IMR-90 (cell line): ENCODE data around the gene KRTAP3-2. TPM values are rescaled to one million over a fixed set of nuclear protein-coding genes. Genes with fewer than 3 reads are reported as not detected.

Experiments used
- ATAC-seq: fragments of 200-7000 bp; cut with Tn5 transposase; 2 replicates; pipeline ENCODE4 v1.9.1; 2020; ENCODE audit warnings: low read depth, mild to moderate bottlenecking, moderate library complexity
- BruUV-seq: library from RNA; stranded (reverse); fragments of 400-500 nt; replicated peaks from 2 replicates; lab custom pipeline; 2021; lab: Mats Ljungman, UMichigan
- CTCF ChIA-PET: fragments of 300-600 bp; formaldehyde crosslinking; extraction: SDS; loops from one replicate; lab custom pipeline; 2021; ENCODE audit warnings: antibody characterized with exemption; lab: Yijun Ruan, JAX
- POLR2A ChIA-PET: fragments of 300-600 bp; sonication (Branson Sonifier 250); formaldehyde crosslinking; loops from one replicate; lab custom pipeline; 2022; ENCODE audit warnings: antibody characterized with exemption; ENCODE audit not compliant: unreplicated experiment; lab: Charles Lee
- DNase-seq: peaks from one replicate; pipeline ENCODE4 v3.0.0; 2013
- H2AFZ ChIP-seq: replicated peaks from 2 replicates; pipeline ENCODE3; 2013; ENCODE audit warnings: low read length, mild to moderate bottlenecking; ENCODE audit not compliant: poor library complexity
- H2AK5ac ChIP-seq: 2 replicates; pipeline ENCODE4 v1.6.1; 2013; ENCODE audit warnings: low read depth, low read length, inconsistent platforms
- H2AK9ac ChIP-seq: replicated peaks from 2 replicates; pipeline ENCODE3; 2013; ENCODE audit warnings: mild to moderate bottlenecking, low read depth, low read length, moderate library complexity; ENCODE audit not compliant: poor library complexity
- H2BK120ac ChIP-seq: 2 replicates; pipeline ENCODE4 v1.6.1; 2013; ENCODE audit warnings: low read depth, low read length, inconsistent platforms
- H2BK15ac ChIP-seq: 3 replicates; pipeline ENCODE4 v1.6.1; 2013; ENCODE audit warnings: low read depth, low read length, inconsistent platforms
- H2BK20ac ChIP-seq: 2 replicates; pipeline ENCODE4 v1.6.1; 2013; ENCODE audit warnings: low read depth, mild to moderate bottlenecking, inconsistent platforms, low read length, moderate library complexity
- H2BK5ac ChIP-seq: 2 replicates; pipeline ENCODE4 v1.6.1; 2013; ENCODE audit warnings: mild to moderate bottlenecking, low read depth, low read length, inconsistent platforms; ENCODE audit not compliant: poor library complexity, severe bottlenecking
- H3K14ac ChIP-seq: replicated peaks from 2 replicates; pipeline ENCODE4 v1.6.1; 2013; ENCODE audit warnings: low read depth, low read length, inconsistent platforms
- H3K18ac ChIP-seq: 2 replicates; pipeline ENCODE4 v1.6.1; 2013; ENCODE audit warnings: low read depth, low read length, control low read depth
- H3K23ac ChIP-seq: 2 replicates; pipeline ENCODE4 v1.6.1; 2013; ENCODE audit warnings: low read depth, low read length, inconsistent platforms
- H3K27ac ChIP-seq: 2 replicates; pipeline ENCODE4 v1.5.1; 2013; ENCODE audit warnings: mild to moderate bottlenecking, control low read depth, low read length; ENCODE audit not compliant: insufficient read depth
- H3K27me3 ChIP-seq: 2 replicates; pipeline ENCODE4 v1.6.1; 2013; ENCODE audit warnings: low read length; ENCODE audit not compliant: control insufficient read depth, insufficient read depth
- H3K36me3 ChIP-seq: 2 replicates; pipeline ENCODE4 v1.6.1; 2013; ENCODE audit warnings: low read length, mixed read lengths; ENCODE audit not compliant: control insufficient read depth, insufficient read depth
- H3K4ac ChIP-seq: 2 replicates; pipeline ENCODE4 v1.6.1; 2013; ENCODE audit warnings: low read depth, low read length, inconsistent platforms
- H3K4me1 ChIP-seq: 2 replicates; pipeline ENCODE4 v1.6.1; 2013; ENCODE audit warnings: low read length, mixed read lengths; ENCODE audit not compliant: control insufficient read depth, insufficient read depth
- H3K4me2 ChIP-seq: 2 replicates; pipeline ENCODE4 v1.6.1; 2013; ENCODE audit warnings: low read depth, mild to moderate bottlenecking, control low read depth, low read length, moderate library complexity
- H3K4me3 ChIP-seq: 2 replicates; pipeline ENCODE4 v1.5.1; 2013; ENCODE audit warnings: low read depth, mild to moderate bottlenecking, control low read depth, low read length, moderate library complexity; ENCODE audit not compliant: insufficient read depth
- H3K56ac ChIP-seq: 2 replicates; pipeline ENCODE4 v1.6.1; 2013; ENCODE audit warnings: low read length, inconsistent platforms; ENCODE audit not compliant: insufficient read depth; ENCODE audit errors: extremely low read depth
- H3K79me1 ChIP-seq, 2 experiments: 2 replicates each; pipeline ENCODE4 v1.6.1; 2013; ENCODE audit warnings: low read length in 2 of 2, inconsistent platforms in 1 of 2, low read depth in 1 of 2
- H3K9ac ChIP-seq: 2 replicates; pipeline ENCODE4 v1.6.1; 2013; ENCODE audit warnings: low read depth, low read length, control low read depth
- H3K9me1 ChIP-seq: 2 replicates; pipeline ENCODE4 v1.6.1; 2013; ENCODE audit warnings: low read length, inconsistent platforms; ENCODE audit not compliant: insufficient read depth
- H3K9me3 ChIP-seq: 2 replicates; pipeline ENCODE4 v1.6.1; 2013; ENCODE audit warnings: low read length; ENCODE audit not compliant: control insufficient read depth, insufficient read depth
- H4K20me1 ChIP-seq: 2 replicates; pipeline ENCODE4 v1.6.1; 2013; ENCODE audit warnings: low read length, inconsistent platforms; ENCODE audit not compliant: insufficient read depth
- H4K5ac ChIP-seq: 2 replicates; pipeline ENCODE4 v1.6.1; 2013; ENCODE audit warnings: mild to moderate bottlenecking, low read depth, low read length, control low read depth
- H4K8ac ChIP-seq, 2 experiments: 2 replicates each; pipeline ENCODE4 v1.6.1; 2013; ENCODE audit warnings: low read depth in 2 of 2, low read length in 2 of 2, control low read depth in 1 of 2, inconsistent platforms in 1 of 2
- H4K91ac ChIP-seq: 2 replicates; pipeline ENCODE4 v1.6.1; 2013; ENCODE audit warnings: low read depth, low read length, inconsistent platforms; ENCODE audit not compliant: insufficient read depth
- ELK1 ChIP-seq: fragments of 150-350 bp; IDR thresholded peaks from 2 replicates; pipeline ENCODE4 v1.6.1; 2016; ENCODE audit warnings: low read depth, mild to moderate bottlenecking, low read length, moderate library complexity, borderline replicate concordance
- WGBS, 2 experiments: methylation state at CpG; one replicate each; pipeline versions ENCODE4 v1.1.5 to v1.1.7; 2013; ENCODE audit warnings: missing lambda C conversion rate in 2 of 2; ENCODE audit not compliant: insufficient read length in 1 of 2; ENCODE audit errors: extremely low coverage in 2 of 2; 5-methylcytosine and 5-hydroxymethylcytosine counted together
- dilution Hi-C: fragments of 300-500 bp; cut with HindIII; formaldehyde crosslinking; loops from one replicate; pipeline ENCODE4 v1.14.3; 2018; ENCODE audit warnings: low sequenced_read_pairs; ENCODE audit not compliant: unreplicated experiment
- in situ Hi-C: fragments of 300-500 bp; cut with MboI; formaldehyde crosslinking; loops from 3 replicates; pipeline ENCODE4 v1.14.3; 2019; ENCODE audit warnings: low sequenced_read_pairs, inconsistent platforms, mixed read lengths
- intact Hi-C: fragments of 100-400 bp; cut with micrococcal nuclease; formaldehyde crosslinking; loops from 2 replicates; pipeline ENCODE4 v1.10.0; 2022
- polyA plus RNA-seq, 3 experiments: library from polyadenylated mRNA; depleted of rRNA; stranded (reverse); fragments of >200 nt; gene quantifications; 2 replicates each; pipeline ENCODE4 v1.2.3, GENCODE V29; 2012; ENCODE audit warnings: low replicate concordance in 1 of 3
- total RNA-seq: library from RNA; depleted of rRNA; stranded (reverse); fragments of >200 nt; gene quantifications from 2 replicates; pipeline ENCODE4 v1.2.3, GENCODE V29; 2012

Gene KRTAP3-2
- total and polyA plus RNA-seq, 2 of the 4 experiments (the other 2 are of a cell fraction) = not detected

GRCh38 chr17:40996829-40997228 lies 2.9 kb downstream of the KRTAP3-2 start:
- ChIA-PET CTCF (no interaction called here), POLR2A (no interaction called here)
- Histone ChIP-seq H4K20me1 (no peaks in the 10 kb centered on the region), H3K27ac (no peak overlapping the region), H3K9me3 (no peaks in the 10 kb centered on the region), H3K79me1 (no peaks in the 10 kb centered on the region), H3K14ac (no peak overlapping the region), H3K23ac (no peak overlapping the region), H3K9ac (no peak overlapping the region), H3K56ac (no peak overlapping the region), H3K18ac (no peak overlapping the region), H2BK15ac (no peak overlapping the region), H3K27me3 (no peaks in the 10 kb centered on the region), H3K4me2 (no peak overlapping the region), H4K8ac (no peak overlapping the region), H2AK5ac (no peak overlapping the region), H3K9me1 (no peaks in the 10 kb centered on the region), H4K91ac (no peak overlapping the region), H2AFZ (no peak overlapping the region), H4K5ac (no peak overlapping the region), H2BK120ac (no peak overlapping the region), H3K4me3 (no peak overlapping the region), H2AK9ac (no peak overlapping the region), H2BK5ac (no peak overlapping the region), H3K4me1 (no peaks in the 10 kb centered on the region), H3K4ac (no peak overlapping the region), H3K36me3 (no peaks in the 10 kb centered on the region), H2BK20ac (no peak overlapping the region)
- DNase-seq (no peak), ATAC-seq (no peak)
- no TSS peak for BruUV-seq
- WGBS, 2 experiments = no CpG with 5 or more reads among the region's 4 CpGs
- dilution Hi-C loops (no loop called here), intact Hi-C loops (no loop called here), in situ Hi-C loops (no loop called here)
- no peak for TF ChIP-seq ELK1
